HepG2 (cell line): ENCODE results near the gene NEURL2. TPM values are rescaled to one million over a fixed set of nuclear protein-coding genes. Genes with fewer than 3 reads are reported as not detected.

Source experiments
- AKAP8 ChIP-seq: sonication (generic); formaldehyde crosslinking; IDR thresholded peaks from 2 replicates; pipeline ENCODE4 v1.5.1; 2020; ENCODE audit warnings: mild to moderate bottlenecking, missing genetic modification reagents
- BCL3 ChIP-seq: sonication (generic); formaldehyde crosslinking; IDR thresholded peaks from 2 replicates; pipeline ENCODE4 v1.5.1; 2020; ENCODE audit warnings: mild to moderate bottlenecking, missing genetic modification reagents, moderate library complexity
- CREM ChIP-seq, 2 experiments: sonication (generic) in 1 of 2; formaldehyde crosslinking in 1 of 2; IDR thresholded peaks; 2 replicates each; pipeline versions ENCODE4 v1.4.0 to v1.6.1; 2016 to 2020; ENCODE audit warnings: antibody characterized with exemption in 1 of 2, mild to moderate bottlenecking in 1 of 2, missing genetic modification reagents in 1 of 2
- GPN1 ChIP-seq: sonication (generic); formaldehyde crosslinking; IDR thresholded peaks from 2 replicates; pipeline ENCODE4 v1.5.1; 2020; ENCODE audit warnings: missing genetic modification reagents, borderline replicate concordance
- HNRNPLL ChIP-seq: fragments of 200-400 bp; formaldehyde crosslinking; IDR thresholded peaks from 2 replicates; pipeline ENCODE4 v1.6.1; 2017; ENCODE audit warnings: mild to moderate bottlenecking, low read depth, low read length; ENCODE audit not compliant: poor library complexity, severe bottlenecking
- MNT ChIP-seq: fragments of 450-650 bp; IDR thresholded peaks from 2 replicates; pipeline ENCODE4 v1.6.1; 2016
- NCOR1 ChIP-seq: fragments of 200-600 bp; sonication (generic); IDR thresholded peaks from 2 replicates; pipeline ENCODE4 v1.7.0; 2017; ENCODE audit warnings: antibody characterized with exemption, low read length, borderline replicate concordance
- NKX3-1 ChIP-seq: sonication (generic); formaldehyde crosslinking; IDR thresholded peaks from 2 replicates; pipeline ENCODE4 v1.5.0; 2020; ENCODE audit warnings: missing genetic modification reagents
- PHF5A ChIP-seq: IDR thresholded peaks from one replicate; pipeline ENCODE4 v1.6.1; 2018; ENCODE audit warnings: low read depth, missing genetic modification reagents; ENCODE audit not compliant: unreplicated experiment
- RBM22 ChIP-seq: fragments of 200-400 bp; formaldehyde crosslinking; optimal IDR thresholded peaks from 2 replicates; pipeline ENCODE3; 2017; ENCODE audit warnings: mild to moderate bottlenecking, low read length, moderate library complexity
- TCF7 ChIP-seq: sonication (generic); IDR thresholded peaks from 2 replicates; pipeline ENCODE4 v1.6.1; 2016; ENCODE audit warnings: antibody characterized with exemption, low read depth
- ZBTB20 ChIP-seq: sonication (generic); formaldehyde crosslinking; IDR thresholded peaks from 2 replicates; pipeline ENCODE4 v1.8.1; 2023; ENCODE audit warnings: missing genetic modification reagents, low read depth, mild to moderate bottlenecking, borderline replicate concordance
- ZNF10 ChIP-seq: sonication (generic); formaldehyde crosslinking; IDR thresholded peaks from 2 replicates; pipeline ENCODE4 v1.4.0; 2020; ENCODE audit warnings: mild to moderate bottlenecking, low read depth, missing genetic modification reagents, borderline replicate concordance
- ZNF136 ChIP-seq: sonication (generic); formaldehyde crosslinking; IDR thresholded peaks from 2 replicates; pipeline ENCODE4 v1.8.1; 2022; ENCODE audit warnings: low read depth, mild to moderate bottlenecking, moderate library complexity, missing genetic modification reagents
- ZNF256 ChIP-seq: sonication (generic); formaldehyde crosslinking; conservative IDR thresholded peaks from 2 replicates; pipeline ENCODE4 v1.4.0; 2020; ENCODE audit warnings: missing genetic modification reagents
- ZNF34 ChIP-seq: sonication (generic); formaldehyde crosslinking; IDR thresholded peaks from 2 replicates; pipeline ENCODE4 v1.4.0; 2020; ENCODE audit warnings: mild to moderate bottlenecking, missing genetic modification reagents, borderline replicate concordance
- ZNF44 ChIP-seq: sonication (generic); formaldehyde crosslinking; IDR thresholded peaks from 2 replicates; pipeline ENCODE4 v1.5.1; 2020; ENCODE audit warnings: mild to moderate bottlenecking, missing genetic modification reagents
- ZNF530 ChIP-seq: sonication (generic); formaldehyde crosslinking; IDR thresholded peaks from 2 replicates; pipeline ENCODE4 v1.5.0; 2020; ENCODE audit warnings: low read depth, mild to moderate bottlenecking, missing genetic modification reagents
- ZNF607 ChIP-seq: sonication (generic); formaldehyde crosslinking; IDR thresholded peaks from 2 replicates; pipeline ENCODE4 v1.5.1; 2020; ENCODE audit warnings: missing genetic modification reagents, mild to moderate bottlenecking, borderline replicate concordance
- ZNF614 ChIP-seq: IDR thresholded peaks from 2 replicates; pipeline ENCODE4 v1.6.1; 2018; ENCODE audit warnings: missing biosample characterization, missing genetic modification reagents, inconsistent platforms, borderline replicate concordance
- polyA plus RNA-seq, 8 experiments: library from polyadenylated mRNA; depleted of rRNA in 3 of 8; stranded (reverse) in 7 of 8; unstranded in 1 of 8; fragments of >200 nt; fragmentation: Illumina TruSeq in 4 of 8; extraction: Trizol in 4 of 8; gene quantifications; 2 replicates each; pipeline versions ENCODE4 v1.2.1 to v1.2.3, GENCODE V29; 2011 to 2016; ENCODE audit warnings: low read depth in 4 of 8, missing spikeins in 1 of 8, mixed read lengths in 1 of 8; ENCODE audit not compliant: insufficient read depth in 1 of 8
- total RNA-seq, 5 experiments: library from RNA; depleted of rRNA; stranded (reverse); fragments of >200 nt; fragmentation: Illumina TruSeq; extraction: Trizol; gene quantifications; 2 replicates each; pipeline ENCODE4 v1.2.3, GENCODE V29; 2016; ENCODE audit warnings: low read depth in 1 of 5
- TF ChIP-seq, protein P1 (sequence below): sonication (generic); formaldehyde crosslinking; IDR thresholded peaks from 2 replicates; pipeline ENCODE4 v1.8.0; 2022; ENCODE audit warnings: missing genetic modification reagents, mild to moderate bottlenecking, inconsistent platforms, borderline replicate concordance
- TF ChIP-seq, protein P2 (sequence below): sonication (generic); formaldehyde crosslinking; IDR thresholded peaks from 2 replicates; pipeline ENCODE4 v1.4.0; 2020; ENCODE audit warnings: missing genetic modification reagents

NEURL2 gene
- total and polyA plus RNA-seq, 2 of the 13 experiments (the other 11 are each of a cell fraction or from before 2014, with no cell fraction given), result 7.2 to 9.7 TPM

- TF ChIP-seq ZNF530 (CRISPR knock-in tag) (peak; percentile 93; the same call in 1 of the 2 replicates), TCF7 (peak; percentile 49; the same call in 1 of the 2 replicates), MNT (peak; percentile 98), ZNF34 (CRISPR knock-in tag) (peak; percentile 99; the same call in 1 of the 2 replicates), NCOR1 (peak; percentile 99), AKAP8 (CRISPR knock-in tag) (peak; percentile 98), ZNF44 (CRISPR knock-in tag) (peak; percentile 100), NKX3-1 (CRISPR knock-in tag) (peak; percentile 98), ZNF10 (CRISPR knock-in tag) (no peak), CREM (IDR thresholded peaks at IDR 0.05) (peak; percentile 88), CREM (CRISPR knock-in tag; IDR thresholded peaks at IDR 0.05) (no peak), RBM22 (peak; percentile 90), ZBTB20 (CRISPR knock-in tag) (peak; percentile 98), GPN1 (peak; percentile 27; the same call in 1 of the 2 replicates), ZNF256 (CRISPR knock-in tag) (peak; percentile 96), HNRNPLL (peak; percentile 76), ZNF614 (CRISPR knock-in tag) (peak; percentile 100), ZNF607 (peak; percentile 98), ZNF136 (CRISPR knock-in tag) (peak; percentile 98), PHF5A (CRISPR knock-in tag) (peak; percentile 99), BCL3 (CRISPR knock-in tag) (peak; percentile 99)
- TF ChIP-seq, protein P1, sequence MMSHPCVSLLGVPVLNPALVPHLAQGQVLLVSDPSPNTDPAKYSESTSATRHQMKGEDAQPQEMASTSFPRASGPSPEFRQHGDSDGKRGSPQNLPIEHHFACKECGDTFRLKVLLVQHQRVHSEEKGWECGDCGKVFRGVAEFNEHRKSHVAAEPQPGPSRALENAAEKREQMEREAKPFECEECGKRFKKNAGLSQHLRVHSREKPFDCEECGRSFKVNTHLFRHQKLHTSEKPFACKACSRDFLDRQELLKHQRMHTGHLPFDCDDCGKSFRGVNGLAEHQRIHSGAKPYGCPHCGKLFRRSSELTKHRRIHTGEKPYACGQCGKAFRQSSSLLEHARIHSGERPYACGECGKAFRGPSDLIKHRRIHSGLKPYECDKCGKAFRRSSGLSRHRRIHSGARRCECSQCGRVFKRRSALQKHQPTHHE, result peak; percentile 99; the same call in 1 of the 2 replicates
- TF ChIP-seq, protein P2, sequence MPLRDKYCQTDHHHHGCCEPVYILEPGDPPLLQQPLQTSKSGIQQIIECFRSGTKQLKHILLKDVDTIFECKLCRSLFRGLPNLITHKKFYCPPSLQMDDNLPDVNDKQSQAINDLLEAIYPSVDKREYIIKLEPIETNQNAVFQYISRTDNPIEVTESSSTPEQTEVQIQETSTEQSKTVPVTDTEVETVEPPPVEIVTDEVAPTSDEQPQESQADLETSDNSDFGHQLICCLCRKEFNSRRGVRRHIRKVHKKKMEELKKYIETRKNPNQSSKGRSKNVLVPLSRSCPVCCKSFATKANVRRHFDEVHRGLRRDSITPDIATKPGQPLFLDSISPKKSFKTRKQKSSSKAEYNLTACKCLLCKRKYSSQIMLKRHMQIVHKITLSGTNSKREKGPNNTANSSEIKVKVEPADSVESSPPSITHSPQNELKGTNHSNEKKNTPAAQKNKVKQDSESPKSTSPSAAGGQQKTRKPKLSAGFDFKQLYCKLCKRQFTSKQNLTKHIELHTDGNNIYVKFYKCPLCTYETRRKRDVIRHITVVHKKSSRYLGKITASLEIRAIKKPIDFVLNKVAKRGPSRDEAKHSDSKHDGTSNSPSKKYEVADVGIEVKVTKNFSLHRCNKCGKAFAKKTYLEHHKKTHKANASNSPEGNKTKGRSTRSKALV (CRISPR knock-in tag), result peak; percentile 93; the same call in 1 of the 2 replicates
Observed at GRCh38 chr20:45890985-45891983, at the start of gene NEURL2, which contains the start of gene CTSA (continued).
